ENCODE data around the gene SH3D21. TPM values are rescaled to one million over a fixed set of nuclear protein-coding genes. Genes with fewer than 3 reads are reported as not detected.

The SH3D21 gene
- total and polyA plus RNA-seq, 2 donors (not counting 1 experiment from before 2014, with no cell fraction given) = 0.49 to 1.8 TPM

GRCh38 chr1:36324353-36324703 lies 18.2 kb downstream of the SH3D21 start:
- ChIA-PET CTCF (interaction anchor here (0.7 to 2.1 kb wide), 4 partner anchors 39 to 218 kb away, joined by 3 to 7 read pairs (median 4); no protein-coding TSS in a partner anchor), POLR2A (interaction anchor here (1.0 to 1.1 kb wide), 2 partner anchors 9 to 140 kb away, joined by 3 to 6 read pairs; partner anchors contain the start of gene MRPS15)
- H4K20me1 ChIP-seq (ENCODE audit: control insufficient read depth, insufficient read depth, low read length, poor library complexity, severe bottlenecking) = peaks cover 8% of the 10 kb centered on the region
- Mint-ChIP-seq H3K27ac (no peak overlapping the region), H3K4me3 (peak overlapping the region; percentile 84), H3K4me1 (peaks cover 32% of the 10 kb centered on the region), H3K27me3 (peaks cover 31% of the 10 kb centered on the region), H3K9me3 (ENCODE audit: insufficient read depth) (no peaks in the 10 kb centered on the region)
- peak overlapping the region; percentile 97 for H3K4me2 ChIP-seq (replicated peaks; ENCODE audit: low read depth, low read length, poor library complexity, severe bottlenecking)
- TF ChIP-seq CTCF (IDR thresholded peaks at IDR 0.05) = no peak
- H3K36me3 ChIP-seq (replicated peaks in 1 of 2; ENCODE audit: control extremely low read depth in 1 of 2, control insufficient read depth in 1 of 2, extremely low read depth in 1 of 2, insufficient read depth in 2 of 2, low read length in 1 of 2) = no peaks in the 10 kb centered on the region
- H2AFZ ChIP-seq (ENCODE audit: insufficient read depth, low read depth, low read length, poor library complexity, severe bottlenecking) = peak overlapping the region; percentile 55
- H3K27ac ChIP-seq (ENCODE audit: low read length in 2 of 2) = no peak overlapping the region
- H3K79me2 ChIP-seq (ENCODE audit: control insufficient read depth, insufficient read depth, low read length) = no peaks in the 10 kb centered on the region
- H3K4me1 ChIP-seq (ENCODE audit: control insufficient read depth in 2 of 2, insufficient read depth in 2 of 2, low read length in 2 of 2) = peaks cover 33 to 40% of the 10 kb centered on the region in 2 donors
- DNase-seq = no peak
- ATAC-seq (ENCODE audit: low read depth) = no peak
- no CpG with 5 or more reads among the region's 9 CpGs for WGBS (ENCODE audit: insufficient coverage)
- peak overlapping the region; percentile 71 for H3K9ac ChIP-seq (ENCODE audit: low read length)
- H3K4me3 ChIP-seq (ENCODE audit: control extremely low read depth in 1 of 5, extremely low read depth in 1 of 5, insufficient read depth in 1 of 5, low read depth in 2 of 5, low read length in 4 of 5) = peak overlapping the region in 1 of 5 experiments; percentile 32
- intact Hi-C loops (cut with micrococcal nuclease) = loop anchor here (5.0 kb wide), 1 partner anchor 43 kb away; no protein-coding TSS in a partner anchor
- peaks cover 0 to 36% (median 12%) of the 10 kb centered on the region in 4 experiments for H3K27me3 ChIP-seq (replicated peaks in 1 of 4; ENCODE audit: control extremely low read depth in 1 of 4, control insufficient read depth in 3 of 4, insufficient read depth in 4 of 4, low read length in 3 of 4)
- no peaks in the 10 kb centered on the region for H3K9me3 ChIP-seq (ENCODE audit: control extremely low read depth in 1 of 3, control insufficient read depth in 2 of 3, insufficient read depth in 1 of 3, low read length in 2 of 3)

GRCh38 chr1:36326499-36326898 lies 20.3 kb downstream of the SH3D21 start:
- DNase-seq (no peak), ATAC-seq (ENCODE audit: low read depth) (no peak)
- peaks cover 8% of the 10 kb centered on the region for H4K20me1 ChIP-seq (ENCODE audit: control insufficient read depth, insufficient read depth, low read length, poor library complexity, severe bottlenecking)
- H2AFZ ChIP-seq (ENCODE audit: insufficient read depth, low read depth, low read length, poor library complexity, severe bottlenecking) = no peak overlapping the region
- intact Hi-C loops (cut with micrococcal nuclease) = no loop called here
- CTCF ChIA-PET = no interaction called here
- Mint-ChIP-seq H3K4me3 (no peak overlapping the region), H3K27me3 (peaks cover 44% of the 10 kb centered on the region), H3K4me1 (peaks cover 23% of the 10 kb centered on the region), H3K27ac (no peak overlapping the region), H3K9me3 (ENCODE audit: insufficient read depth) (no peaks in the 10 kb centered on the region)
- WGBS (ENCODE audit: insufficient coverage) = 59% methylated on average over 6 of the region's 6 CpGs
- no peaks in the 10 kb centered on the region for H3K9me3 ChIP-seq (ENCODE audit: control extremely low read depth in 1 of 3, control insufficient read depth in 2 of 3, insufficient read depth in 1 of 3, low read length in 2 of 3)
- no peaks in the 10 kb centered on the region for H3K79me2 ChIP-seq (ENCODE audit: control insufficient read depth, insufficient read depth, low read length)
- no peak overlapping the region for H3K9ac ChIP-seq (ENCODE audit: low read length)
- H3K4me3 ChIP-seq (ENCODE audit: control extremely low read depth in 1 of 5, extremely low read depth in 1 of 5, insufficient read depth in 1 of 5, low read depth in 2 of 5, low read length in 4 of 5) = no peak overlapping the region
- peaks cover 26% of the 10 kb centered on the region in 2 donors for H3K4me1 ChIP-seq (ENCODE audit: control insufficient read depth in 2 of 2, insufficient read depth in 2 of 2, low read length in 2 of 2)
- H3K27me3 ChIP-seq (replicated peaks in 1 of 4; ENCODE audit: control extremely low read depth in 1 of 4, control insufficient read depth in 3 of 4, insufficient read depth in 4 of 4, low read length in 3 of 4) = peaks cover 0 to 34% (median 12%) of the 10 kb centered on the region in 4 experiments
- no peak overlapping the region for H3K27ac ChIP-seq (ENCODE audit: low read length in 2 of 2)
- no peaks in the 10 kb centered on the region for H3K36me3 ChIP-seq (replicated peaks in 1 of 2; ENCODE audit: control extremely low read depth in 1 of 2, control insufficient read depth in 1 of 2, extremely low read depth in 1 of 2, insufficient read depth in 2 of 2, low read length in 1 of 2)
- TF ChIP-seq CTCF (IDR thresholded peaks at IDR 0.05) (no peak), EZH2 (IDR thresholded peaks at IDR 0.05; ENCODE audit: borderline replicate concordance, insufficient read depth, low read depth, low read length, poor library complexity, severe bottlenecking) (no peak)
- POLR2A ChIA-PET = interaction anchor here (0.6 kb wide), 1 partner anchor 87 kb away, joined by 3 read pairs; no protein-coding TSS in a partner anchor
- H3K4me2 ChIP-seq (replicated peaks; ENCODE audit: low read depth, low read length, poor library complexity, severe bottlenecking) = no peak overlapping the region

All from B cell (primary cell).